ENCODE data around the gene PWP1. TPM values are rescaled to one million over a fixed set of nuclear protein-coding genes. Genes with fewer than 3 reads are reported as not detected.

The PWP1 gene
- total and polyA plus RNA-seq, 9 of the 15 experiments (the other 6 are each of a cell fraction or from before 2014, with no cell fraction given) = 61.6 to 401 (median 111) TPM

GRCh38 chr12:107760809-107761501 lies 75.4 kb downstream of the PWP1 start, which contains the start of gene PRDM4 (continued):
- TF ChIP-seq NR3C1 (CRISPR knock-in tag; IDR thresholded peaks at IDR 0.05) = peak; percentile 65; the same call in 1 of the 2 replicates
- no peak for TF ChIP-seq SAP30 (IDR thresholded peaks at IDR 0.05; ENCODE audit: borderline replicate concordance, insufficient read depth, low read depth, low read length, poor library complexity, severe bottlenecking)
- TF ChIP-seq NFYB (IDR thresholded peaks at IDR 0.05; ENCODE audit: extremely low read depth, insufficient read length) = no peak
- no peak for TF ChIP-seq BACH1 (tag; IDR thresholded peaks at IDR 0.05)
- TF ChIP-seq, protein P1, sequence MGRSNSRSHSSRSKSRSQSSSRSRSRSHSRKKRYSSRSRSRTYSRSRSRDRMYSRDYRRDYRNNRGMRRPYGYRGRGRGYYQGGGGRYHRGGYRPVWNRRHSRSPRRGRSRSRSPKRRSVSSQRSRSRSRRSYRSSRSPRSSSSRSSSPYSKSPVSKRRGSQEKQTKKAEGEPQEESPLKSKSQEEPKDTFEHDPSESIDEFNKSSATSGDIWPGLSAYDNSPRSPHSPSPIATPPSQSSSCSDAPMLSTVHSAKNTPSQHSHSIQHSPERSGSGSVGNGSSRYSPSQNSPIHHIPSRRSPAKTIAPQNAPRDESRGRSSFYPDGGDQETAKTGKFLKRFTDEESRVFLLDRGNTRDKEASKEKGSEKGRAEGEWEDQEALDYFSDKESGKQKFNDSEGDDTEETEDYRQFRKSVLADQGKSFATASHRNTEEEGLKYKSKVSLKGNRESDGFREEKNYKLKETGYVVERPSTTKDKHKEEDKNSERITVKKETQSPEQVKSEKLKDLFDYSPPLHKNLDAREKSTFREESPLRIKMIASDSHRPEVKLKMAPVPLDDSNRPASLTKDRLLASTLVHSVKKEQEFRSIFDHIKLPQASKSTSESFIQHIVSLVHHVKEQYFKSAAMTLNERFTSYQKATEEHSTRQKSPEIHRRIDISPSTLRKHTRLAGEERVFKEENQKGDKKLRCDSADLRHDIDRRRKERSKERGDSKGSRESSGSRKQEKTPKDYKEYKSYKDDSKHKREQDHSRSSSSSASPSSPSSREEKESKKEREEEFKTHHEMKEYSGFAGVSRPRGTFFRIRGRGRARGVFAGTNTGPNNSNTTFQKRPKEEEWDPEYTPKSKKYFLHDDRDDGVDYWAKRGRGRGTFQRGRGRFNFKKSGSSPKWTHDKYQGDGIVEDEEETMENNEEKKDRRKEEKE (IDR thresholded peaks at IDR 0.05; ENCODE audit: borderline replicate concordance in 1 of 2, control insufficient read depth in 1 of 2, low read depth in 2 of 2, low read length in 1 of 2) = no peak
- 0 out of 2 replicates have a peak, but pooled peaks have one; percentile 25 for TF ChIP-seq FOSL1 (tag; conservative IDR thresholded peaks at IDR 0.05)
- TF ChIP-seq, protein P2, sequence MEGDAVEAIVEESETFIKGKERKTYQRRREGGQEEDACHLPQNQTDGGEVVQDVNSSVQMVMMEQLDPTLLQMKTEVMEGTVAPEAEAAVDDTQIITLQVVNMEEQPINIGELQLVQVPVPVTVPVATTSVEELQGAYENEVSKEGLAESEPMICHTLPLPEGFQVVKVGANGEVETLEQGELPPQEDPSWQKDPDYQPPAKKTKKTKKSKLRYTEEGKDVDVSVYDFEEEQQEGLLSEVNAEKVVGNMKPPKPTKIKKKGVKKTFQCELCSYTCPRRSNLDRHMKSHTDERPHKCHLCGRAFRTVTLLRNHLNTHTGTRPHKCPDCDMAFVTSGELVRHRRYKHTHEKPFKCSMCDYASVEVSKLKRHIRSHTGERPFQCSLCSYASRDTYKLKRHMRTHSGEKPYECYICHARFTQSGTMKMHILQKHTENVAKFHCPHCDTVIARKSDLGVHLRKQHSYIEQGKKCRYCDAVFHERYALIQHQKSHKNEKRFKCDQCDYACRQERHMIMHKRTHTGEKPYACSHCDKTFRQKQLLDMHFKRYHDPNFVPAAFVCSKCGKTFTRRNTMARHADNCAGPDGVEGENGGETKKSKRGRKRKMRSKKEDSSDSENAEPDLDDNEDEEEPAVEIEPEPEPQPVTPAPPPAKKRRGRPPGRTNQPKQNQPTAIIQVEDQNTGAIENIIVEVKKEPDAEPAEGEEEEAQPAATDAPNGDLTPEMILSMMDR (IDR thresholded peaks at IDR 0.05 in 2 of 3, conservative IDR thresholded peaks at IDR 0.05 in 1 of 3; ENCODE audit: insufficient read depth in 2 of 3, low read depth in 1 of 3, low read length in 3 of 3) = peak in 2 of 3 experiments; percentile 64 to 79; a peak in 5 of 6 replicates
- no peak for TF ChIP-seq ZNF766 (CRISPR knock-in tag; conservative IDR thresholded peaks at IDR 0.05)
- TF ChIP-seq, protein P3, sequence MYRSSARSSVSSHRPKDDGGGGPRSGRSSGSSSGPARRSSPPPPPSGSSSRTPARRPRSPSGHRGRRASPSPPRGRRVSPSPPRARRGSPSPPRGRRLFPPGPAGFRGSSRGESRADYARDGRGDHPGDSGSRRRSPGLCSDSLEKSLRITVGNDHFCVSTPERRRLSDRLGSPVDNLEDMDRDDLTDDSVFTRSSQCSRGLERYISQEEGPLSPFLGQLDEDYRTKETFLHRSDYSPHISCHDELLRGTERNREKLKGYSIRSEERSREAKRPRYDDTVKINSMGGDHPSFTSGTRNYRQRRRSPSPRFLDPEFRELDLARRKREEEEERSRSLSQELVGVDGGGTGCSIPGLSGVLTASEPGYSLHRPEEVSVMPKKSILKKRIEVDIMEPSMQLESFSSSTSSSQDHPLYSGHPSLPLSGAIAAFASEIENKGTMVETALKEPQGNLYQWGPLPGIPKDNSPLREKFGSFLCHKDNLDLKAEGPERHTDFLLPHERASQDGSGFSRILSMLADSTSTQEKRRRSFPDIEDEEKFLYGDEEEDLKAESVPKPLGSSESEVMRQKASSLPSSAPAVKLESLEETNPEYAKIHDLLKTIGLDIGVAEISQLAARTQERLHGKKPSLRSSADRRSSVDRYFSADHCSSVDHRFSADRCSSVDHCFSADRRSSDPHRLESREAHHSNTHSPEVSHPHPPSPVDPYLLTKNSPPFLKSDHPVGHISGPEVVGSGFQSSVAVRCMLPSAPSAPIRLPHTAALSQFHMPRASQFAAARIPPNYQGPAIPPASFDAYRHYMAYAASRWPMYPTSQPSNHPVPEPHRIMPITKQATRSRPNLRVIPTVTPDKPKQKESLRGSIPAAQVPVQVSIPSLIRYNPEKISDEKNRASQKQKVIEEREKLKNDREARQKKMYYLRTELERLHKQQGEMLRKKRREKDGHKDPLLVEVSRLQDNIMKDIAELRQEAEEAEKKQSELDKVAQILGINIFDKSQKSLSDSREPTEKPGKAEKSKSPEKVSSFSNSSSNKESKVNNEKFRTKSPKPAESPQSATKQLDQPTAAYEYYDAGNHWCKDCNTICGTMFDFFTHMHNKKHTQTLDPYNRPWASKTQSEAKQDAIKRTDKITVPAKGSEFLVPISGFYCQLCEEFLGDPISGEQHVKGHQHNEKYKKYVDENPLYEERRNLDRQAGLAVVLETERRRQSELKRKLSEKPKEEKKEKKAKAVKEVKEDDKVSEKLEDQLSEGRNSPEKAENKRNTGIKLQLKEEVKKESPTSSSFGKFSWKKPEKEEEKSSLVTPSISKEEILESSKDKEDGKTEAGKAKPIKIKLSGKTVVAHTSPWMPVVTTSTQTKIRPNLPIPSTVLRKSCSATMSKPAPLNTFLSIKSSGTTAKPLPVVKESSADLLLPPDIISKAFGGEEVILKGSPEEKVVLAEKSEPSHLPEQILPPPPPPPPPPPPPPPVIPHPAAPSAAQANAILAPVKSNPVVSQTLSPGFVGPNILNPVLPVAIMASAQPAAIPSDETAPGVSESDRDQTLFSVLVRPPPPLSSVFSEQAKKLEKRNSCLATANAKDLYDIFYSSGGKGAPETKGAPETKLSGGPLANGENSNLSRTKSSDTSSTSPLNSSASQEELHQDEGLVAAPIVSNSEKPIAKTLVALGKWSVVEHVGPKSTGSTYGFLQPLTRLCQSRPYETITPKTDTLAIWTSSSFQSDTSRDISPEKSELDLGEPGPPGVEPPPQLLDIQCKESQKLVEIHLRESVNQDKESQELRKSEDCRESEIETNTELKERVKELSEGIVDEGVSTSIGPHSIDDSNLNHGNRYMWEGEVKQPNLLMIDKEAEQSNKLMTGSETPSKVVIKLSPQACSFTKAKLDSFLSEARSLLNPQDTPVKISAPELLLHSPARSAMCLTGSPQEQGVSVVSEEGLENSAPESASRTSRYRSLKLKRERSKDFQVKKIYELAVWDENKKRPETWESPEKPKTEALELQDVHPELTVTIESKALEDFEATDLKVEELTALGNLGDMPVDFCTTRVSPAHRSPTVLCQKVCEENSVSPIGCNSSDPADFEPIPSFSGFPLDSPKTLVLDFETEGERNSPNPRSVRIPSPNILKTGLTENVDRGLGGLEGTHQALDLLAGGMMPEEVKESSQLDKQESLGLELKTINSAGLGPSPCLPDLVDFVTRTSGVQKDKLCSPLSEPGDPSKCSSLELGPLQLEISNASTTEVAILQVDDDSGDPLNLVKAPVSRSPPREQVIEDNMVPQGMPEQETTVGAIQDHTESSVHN (IDR thresholded peaks at IDR 0.05; ENCODE audit: borderline replicate concordance in 1 of 2, low read depth in 1 of 2) = no peak
- no peak for TF ChIP-seq IRF2 (CRISPR knock-in tag; IDR thresholded peaks at IDR 0.05)
- TF ChIP-seq PHF20 (IDR thresholded peaks at IDR 0.05; ENCODE audit: partially characterized antibody) = peak; percentile 65
- TF ChIP-seq RBM17 (IDR thresholded peaks at IDR 0.05; ENCODE audit: borderline replicate concordance, low read depth, low read length) = no peak
